Measurements from ENCODE around the gene POU2F2.

GRCh38 chr19:42122691-42123607 lies 9.3 kb downstream of the POU2F2 start:
- TF ChIP-seq POLR2AphosphoS5 (IDR thresholded peaks at IDR 0.05; ENCODE audit: insufficient read depth, low read depth, low read length) = no peak
- TF ChIP-seq EZH2 (IDR thresholded peaks at IDR 0.05; ENCODE audit: borderline replicate concordance, low read depth, low read length, severe bottlenecking) = no peak
- no peak for TF ChIP-seq CTCF (IDR thresholded peaks at IDR 0.05; ENCODE audit: extremely low read depth in 1 of 2, insufficient read depth in 1 of 2, low read depth in 1 of 2, low read length in 2 of 2)
- no peak for TF ChIP-seq POLR2A (IDR thresholded peaks at IDR 0.05; ENCODE audit: low read depth, low read length)
